Kidney (tissue), 14 donors: Measurements from ENCODE around the gene CR1. TPM values are rescaled to one million over a fixed set of nuclear protein-coding genes. Genes with fewer than 3 reads are reported as not detected.

Experiments used
- DNase-seq, 5 donors: peaks; one replicate each; pipeline ENCODE4 v3.0.0-alpha.2; 2013 to 2020
- FAIRE-seq: peaks from 2 replicates; lab custom pipeline; 2012; peaks lifted over from hg19 to GRCh38; lab: Jason Lieb, UNC
- H3K27ac ChIP-seq, 2 donors: one replicate each; pipeline ENCODE4 v1.7.0; 2013; ENCODE audit warnings: low read depth in 2 of 2, low read length in 2 of 2, inconsistent platforms in 1 of 2
- H3K27me3 ChIP-seq: one replicate; pipeline ENCODE4 v1.7.1; 2013; ENCODE audit warnings: low read length, inconsistent platforms; ENCODE audit not compliant: control insufficient read depth, insufficient read depth
- H3K36me3 ChIP-seq, 3 donors: one replicate each; pipeline versions ENCODE4 v1.7.0 to v1.7.1; 2013; ENCODE audit warnings: low read length in 3 of 3, control low read depth in 1 of 3, inconsistent platforms in 1 of 3; ENCODE audit not compliant: insufficient read depth in 3 of 3, control insufficient read depth in 2 of 3
- H3K4me1 ChIP-seq, 3 donors: one replicate each; pipeline versions ENCODE4 v1.7.0 to v1.7.1; 2013; ENCODE audit warnings: low read length in 3 of 3, inconsistent platforms in 1 of 3, low read depth in 1 of 3; ENCODE audit not compliant: control insufficient read depth in 2 of 3, insufficient read depth in 2 of 3
- H3K4me3 ChIP-seq, 3 donors: one replicate each; pipeline versions ENCODE4 v1.7.0 to v1.8.1; 2013; ENCODE audit warnings: low read length in 3 of 3, control low read depth in 1 of 3, inconsistent platforms in 1 of 3
- H3K9ac ChIP-seq, 3 donors: one replicate each; pipeline versions ENCODE4 v1.7.0 to v1.7.1; 2013; ENCODE audit warnings: low read length in 3 of 3, control low read depth in 1 of 3, inconsistent platforms in 1 of 3
- H3K9me3 ChIP-seq, 3 donors: one replicate each; pipeline versions ENCODE4 v1.7.0 to v1.7.1; 2013; ENCODE audit warnings: low read length in 3 of 3, control low read depth in 1 of 3, inconsistent platforms in 1 of 3; ENCODE audit not compliant: control insufficient read depth in 2 of 3, insufficient read depth in 1 of 3
- CTCF ChIP-seq: IDR thresholded peaks from 3 replicates; pipeline ENCODE4 v1.5.1; 2012; ENCODE audit warnings: mild to moderate bottlenecking, moderate library complexity, borderline replicate concordance; ENCODE audit not compliant: insufficient read depth; ENCODE audit errors: extremely low read depth
- intact Hi-C: fragments of 100-400 bp; cut with DNase I; formaldehyde crosslinking; loops from one replicate; pipeline ENCODE4 v1.11.1; 2022
- polyA plus RNA-seq: library from polyadenylated mRNA; stranded (reverse); fragments of 350-450 nt; fragmentation: Illumina TruSeq; extraction: RNeasy Lipid Tissue Mini Kit (QIAGEN cat#74804); gene quantifications from one replicate; pipeline ENCODE4 v1.2.3, GENCODE V29; 2014; ENCODE audit warnings: low read depth, low replicate concordance; ENCODE audit not compliant: insufficient read depth
- total RNA-seq: library from RNA; stranded (reverse); fragmentation: NEBNext Ultra II Directional; extraction: Animal tissue kit (Norgen Biotek cat#: 25700); gene quantifications from one replicate; pipeline ENCODE4 v1.2.1, GENCODE V29; 2021
- donor health status: control.
- donor health status: control.
- donor health status: control.
- donor health status: control.
- donor health status: control.
- donor health status: DM: yes; HTN: yes; CAD: no.
- donor health status: Normal renal cell carcinoma (clear cell type).

Gene CR1
- total and polyA plus RNA-seq, 2 donors from 2014 or later: 2.6 to 12.2 TPM

- DNase-seq: no peak
- Histone ChIP-seq H3K9ac (no peak overlapping the region), H3K9me3 (no peaks in the 10 kb centered on the region), H3K27ac (no peak overlapping the region), H3K4me3 (no peak overlapping the region), H3K4me1 (peaks cover 0 to 7% (median 0%) of the 10 kb centered on the region in 3 donors), H3K27me3 (peaks cover 3% of the 10 kb centered on the region), H3K36me3 (no peaks in the 10 kb centered on the region)
- FAIRE-seq: no peak
- TF ChIP-seq CTCF: no peak
- intact Hi-C loops: no loop called here
Observed at GRCh38 chr1:207646171-207646570, 150.2 kb downstream of the CR1 start.

GRCh38 chr1:207646944-207647579 is 151.1 kb downstream of the CR1 start:
- Histone ChIP-seq H3K36me3 (no peaks in the 10 kb centered on the region), H3K9ac (no peak overlapping the region), H3K27ac (no peak overlapping the region), H3K4me1 (peaks cover 0 to 7% (median 0%) of the 10 kb centered on the region in 3 donors), H3K4me3 (no peak overlapping the region), H3K9me3 (no peaks in the 10 kb centered on the region), H3K27me3 (peaks cover 3% of the 10 kb centered on the region)
- intact Hi-C loops: no loop called here
- FAIRE-seq (no peak), DNase-seq (no peak)
- TF ChIP-seq CTCF: no peak

- FAIRE-seq (no peak), DNase-seq (no peak)
- TF ChIP-seq CTCF: no peak
Observed at GRCh38 chr1:207647671-207648333, 151.8 kb downstream of the CR1 start.

More at GRCh38 chr1:207647671-207648333, 151.8 kb downstream of the CR1 start:
- peaks cover 0 to 7% (median 0%) of the 10 kb centered on the region in 3 donors for H3K4me1 ChIP-seq
- H3K27ac ChIP-seq: no peak overlapping the region
- H3K27me3 ChIP-seq: peaks cover 3% of the 10 kb centered on the region
- intact Hi-C loops: no loop called here
- no peaks in the 10 kb centered on the region for H3K36me3 ChIP-seq
- H3K9ac ChIP-seq: no peak overlapping the region
- H3K4me3 ChIP-seq: no peak overlapping the region
- no peaks in the 10 kb centered on the region for H3K9me3 ChIP-seq
